NCI-H524 (cell line): ENCODE measurements around the gene DAGLA.
A peak's percentile ranks its signal among the peaks of the same experiment; 100 is the strongest.

Source experiments
- DNase-seq, 2 experiments: peaks; one replicate each; lab custom pipeline; 2025; lab: John Stamatoyannopoulos, UW

The DAGLA gene

DNA sequence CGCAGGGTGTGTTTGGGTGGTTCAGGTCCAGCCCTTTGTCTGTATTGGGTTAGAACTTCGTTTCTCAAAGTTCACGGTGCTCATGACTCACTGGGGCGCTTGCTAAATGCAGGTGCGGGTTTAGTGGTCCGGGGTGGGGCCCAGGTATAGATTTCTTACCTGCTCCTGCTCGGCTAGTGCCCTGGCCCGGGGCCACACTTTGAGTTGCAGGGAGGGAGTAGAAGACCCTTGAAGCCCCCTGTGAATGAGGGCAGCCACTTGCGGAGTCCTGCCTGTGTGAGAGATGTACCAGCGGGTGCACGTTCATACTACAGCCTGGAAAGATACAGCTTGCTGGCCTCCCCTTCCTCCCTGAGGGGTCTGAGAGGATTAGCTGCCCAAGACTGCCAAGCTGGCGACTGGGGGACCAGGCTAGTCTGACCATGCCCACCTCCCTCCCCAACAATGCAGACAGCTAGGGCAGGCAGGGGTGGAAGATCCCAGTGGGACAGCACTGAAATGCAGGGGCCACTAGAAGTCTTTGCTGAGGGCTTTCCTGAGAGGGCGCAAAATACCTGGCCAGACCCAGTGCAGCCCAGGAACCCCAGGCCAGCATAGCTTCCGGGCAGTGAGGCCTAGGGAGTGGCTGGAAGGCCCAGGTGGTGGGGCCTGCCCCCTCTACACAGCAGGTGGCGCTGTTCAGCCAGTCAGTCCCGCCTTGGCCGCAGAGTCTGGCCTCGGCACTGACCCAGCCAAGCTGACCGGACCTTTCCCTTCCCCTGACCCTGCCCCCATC lies 67.2 kb downstream of the DAGLA start:
- DNase-seq, result peak in 1 of 2 experiments; percentile 34

GRCh38 chr11:61747967-61748285 lies 67.7 kb downstream of the DAGLA start:
- DNase-seq, result no peak

DNA sequence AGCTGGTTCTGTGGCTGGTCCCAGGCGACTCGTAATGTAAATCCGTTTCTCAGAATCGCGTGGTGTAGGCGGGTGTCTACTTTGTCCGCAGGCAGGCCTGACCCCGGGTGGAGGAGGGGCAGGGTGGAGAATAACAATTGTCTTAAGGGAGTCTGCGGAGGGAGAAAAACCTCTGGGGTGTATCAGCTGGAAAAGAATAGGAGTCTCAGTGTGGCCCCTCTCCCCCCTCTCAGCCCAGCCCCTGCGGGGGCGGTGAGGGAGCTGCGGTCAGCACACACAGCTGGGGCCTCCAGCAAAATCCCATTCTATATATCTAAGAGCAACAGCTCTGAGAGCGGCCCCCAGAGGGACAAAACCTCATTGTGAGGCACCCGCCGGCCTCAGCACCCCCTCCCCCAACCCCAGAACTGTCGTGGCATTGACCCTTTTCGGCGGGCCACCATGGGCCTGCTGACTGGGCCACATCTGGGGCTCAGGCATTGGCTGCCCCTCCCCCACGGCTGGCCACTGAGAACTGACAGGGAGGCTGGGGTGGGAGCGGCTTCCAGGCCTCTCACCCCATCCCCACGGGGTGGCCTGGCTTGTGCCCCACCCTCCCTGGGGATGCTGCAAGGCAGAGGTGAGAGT lies 69.5 kb downstream of the DAGLA start:
- no peak for DNase-seq

GRCh38 chr11:61750631-61751273 lies 70.6 kb downstream of the DAGLA start:
- no peak for DNase-seq

DNA sequence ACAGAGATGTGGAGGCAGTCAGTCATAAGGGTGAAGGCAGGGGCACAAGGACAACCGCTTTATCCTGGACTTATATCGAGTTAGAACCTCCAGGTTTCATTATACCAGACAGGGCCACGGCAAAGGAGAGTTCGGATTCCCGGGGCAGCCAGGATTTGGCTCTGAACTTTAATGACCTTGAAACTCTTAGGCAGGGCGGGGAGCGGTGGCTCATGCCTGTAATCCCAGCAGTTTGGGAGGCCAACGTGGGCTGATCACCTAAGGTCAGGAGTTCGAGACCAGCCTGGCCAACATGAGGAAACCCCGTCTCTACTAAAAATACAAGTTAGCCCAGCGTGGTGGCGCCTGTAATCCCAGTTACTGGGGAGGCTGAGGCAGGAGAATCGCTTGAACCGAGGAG lies 71.2 kb downstream of the DAGLA start:
- no peak for DNase-seq

- no peak for DNase-seq
Measured at GRCh38 chr11:61752117-61752924, 72.1 kb downstream of the DAGLA start, which contains the start of gene MYRF. TSS of gene MYRF (plus strand) at chr11:61752636. CDS start at chr11:61752745, 109 bp downstream.

DNA sequence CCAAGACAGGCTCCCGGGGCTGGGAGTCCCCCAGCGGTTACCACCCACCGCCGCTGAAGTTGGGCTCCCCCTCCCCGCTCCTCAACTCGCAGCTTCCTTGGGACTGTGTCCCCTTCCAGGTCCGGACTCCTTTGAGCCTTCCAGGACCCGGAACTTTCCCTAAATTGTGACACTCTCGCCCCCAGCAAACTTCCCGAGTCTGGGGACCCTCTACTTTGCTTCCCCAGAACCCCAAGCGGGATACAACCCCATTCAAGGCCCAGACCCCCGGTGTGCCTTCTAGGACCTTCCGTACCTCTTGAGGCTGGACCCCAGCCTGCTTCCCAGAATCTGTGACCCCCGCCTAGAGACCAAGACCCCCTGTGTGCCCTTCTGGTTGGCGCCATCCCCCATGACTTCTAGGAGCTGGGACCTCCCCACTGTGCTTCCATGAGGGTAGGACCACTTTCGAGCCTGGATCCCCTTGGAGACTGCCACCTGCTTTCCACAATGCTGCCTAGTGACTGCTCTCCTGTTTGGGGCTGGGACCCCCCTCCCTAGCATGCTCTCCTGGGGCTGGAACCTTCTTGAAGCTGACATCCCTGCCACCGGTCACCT lies 72.8 kb downstream of the DAGLA start:
- DNase-seq, result no peak

DNA sequence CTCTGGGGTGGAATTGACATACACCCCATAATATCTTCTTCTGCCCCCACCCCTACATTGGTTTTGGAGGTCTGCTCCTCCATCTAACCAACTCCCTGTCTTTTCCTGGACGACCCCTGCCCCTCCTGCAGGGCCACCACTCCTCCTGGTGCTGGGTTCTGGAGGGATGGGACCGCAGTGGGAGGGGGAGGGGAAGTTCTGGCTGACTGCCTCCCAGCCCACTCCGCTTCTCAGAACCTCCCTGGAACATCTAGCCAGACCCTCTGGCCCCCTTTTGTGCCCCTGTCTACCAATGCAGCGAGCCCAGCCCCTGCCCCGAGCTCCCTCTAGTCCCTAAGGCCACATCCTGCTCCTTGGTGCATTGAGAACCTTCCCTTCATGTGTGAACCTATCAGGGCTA lies 73.5 kb downstream of the DAGLA start:
- no peak for DNase-seq

- no peak for DNase-seq
Measured at GRCh38 chr11:61754534-61755482, 74.6 kb downstream of the DAGLA start.

DNA sequence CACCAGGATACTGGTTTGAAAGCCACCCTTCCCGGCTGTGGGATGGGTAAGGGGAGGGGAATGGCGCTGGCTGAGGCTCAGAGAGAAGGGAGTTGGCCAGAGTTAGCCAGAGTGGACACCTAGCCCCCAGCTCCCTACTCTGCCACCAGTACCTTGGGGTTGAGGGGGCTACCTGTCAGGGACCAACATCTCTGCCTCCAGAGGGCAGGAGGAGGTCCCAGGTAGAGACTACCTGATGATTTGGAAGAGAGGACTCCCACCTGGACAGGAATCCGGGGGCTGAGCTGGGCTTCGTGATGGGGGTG lies 75.9 kb downstream of the DAGLA start:
- no peak for DNase-seq

DNA sequence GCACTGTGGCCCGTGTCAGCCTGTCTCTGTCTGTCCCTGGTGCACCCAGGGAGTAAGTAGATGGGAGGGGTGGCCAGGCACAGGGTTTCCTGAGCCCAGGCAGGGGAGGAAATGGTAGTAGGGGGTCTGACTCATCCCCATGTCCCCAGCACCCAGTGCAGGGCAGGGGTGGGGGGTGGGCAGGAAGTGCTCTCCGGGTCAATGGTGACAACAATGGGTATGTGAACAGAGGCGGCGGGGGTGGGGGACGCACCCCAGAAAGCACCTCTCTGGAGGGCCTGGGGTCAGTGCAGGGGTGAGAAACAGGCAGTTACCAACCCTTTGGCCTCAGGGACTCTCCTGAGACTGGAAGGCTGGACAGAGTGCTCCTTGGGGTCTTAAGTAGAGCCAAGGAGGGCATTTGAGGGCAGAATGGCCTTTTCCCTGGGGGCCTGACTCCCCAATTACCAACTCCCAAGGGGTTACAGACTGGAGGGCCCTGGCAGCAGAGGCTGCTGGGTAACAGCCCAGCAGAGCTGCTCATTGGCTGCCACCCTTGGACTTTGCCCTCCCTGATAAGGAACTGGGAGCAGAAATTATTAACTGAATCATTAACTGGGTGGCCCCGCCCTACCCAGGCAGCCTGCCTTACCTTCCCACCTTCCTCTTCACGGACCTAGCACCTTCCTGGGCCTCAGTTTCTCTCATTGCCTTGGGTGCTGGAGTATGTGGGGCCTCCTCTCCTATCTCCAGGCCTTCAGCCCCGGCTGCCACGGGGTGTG lies 76.4 kb downstream of the DAGLA start:
- no peak for DNase-seq

DNA sequence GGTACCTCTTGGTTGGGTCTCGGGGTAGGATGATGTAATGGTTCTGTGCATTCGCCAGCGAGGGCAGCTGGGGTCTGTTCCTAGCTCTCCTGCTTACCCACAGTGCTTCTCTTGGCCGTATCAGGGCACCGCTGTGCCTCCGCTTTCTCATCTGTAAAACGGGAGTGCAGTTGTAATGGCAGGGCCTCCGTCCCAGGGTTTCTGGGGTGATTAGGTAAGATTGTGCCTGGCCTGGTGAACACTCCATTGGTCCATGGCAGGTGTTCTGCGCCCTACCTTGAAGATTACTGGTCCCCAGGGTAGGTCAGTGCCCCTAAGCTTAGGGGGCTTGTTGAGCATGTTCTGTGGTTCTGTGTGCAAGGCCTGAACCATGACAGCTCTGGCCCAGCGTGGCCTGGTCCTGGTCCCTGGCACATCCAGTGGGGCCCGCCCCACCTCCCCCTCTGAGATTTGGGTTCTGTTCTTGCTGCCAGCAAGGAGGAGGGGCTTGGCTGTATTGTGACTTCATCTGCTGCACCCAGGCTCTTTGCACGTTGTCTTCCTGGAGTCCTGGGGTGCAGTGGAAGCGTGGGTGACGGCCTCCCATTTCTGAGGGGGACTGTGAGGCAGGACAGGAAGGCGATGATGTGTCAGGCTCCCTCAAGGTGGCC lies 77.1 kb downstream of the DAGLA start:
- DNase-seq, result no peak

DNA sequence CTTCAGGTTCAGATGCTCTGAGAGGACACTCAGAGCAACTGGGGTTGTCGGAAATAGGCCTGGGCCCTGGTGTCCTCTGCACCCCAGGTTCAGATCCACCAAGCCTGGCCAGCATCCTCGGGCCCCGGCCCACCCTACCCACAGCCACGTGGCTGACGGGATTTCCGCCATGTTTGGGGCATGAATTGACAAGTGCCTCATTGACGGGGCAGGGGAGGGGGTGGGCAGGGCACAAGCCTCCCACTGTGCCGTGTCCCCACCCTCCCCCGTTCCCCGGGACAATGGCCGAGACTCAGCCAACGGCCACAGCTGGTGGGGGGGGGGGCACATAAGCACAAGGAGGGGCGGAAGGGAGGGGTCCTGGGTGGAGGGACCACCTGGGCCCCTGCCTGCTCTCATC lies 80.8 kb downstream of the DAGLA start:
- no peak for DNase-seq

- no peak for DNase-seq
Measured at GRCh38 chr11:61761440-61762222, 81.4 kb downstream of the DAGLA start.

GRCh38 chr11:61762223-61762615 lies 82.0 kb downstream of the DAGLA start:
- peak in 1 of 2 experiments; percentile 33 for DNase-seq

- no peak for DNase-seq
Measured at GRCh38 chr11:61762798-61763197, 82.6 kb downstream of the DAGLA start.

- no peak for DNase-seq
Measured at GRCh38 chr11:61763930-61764605, 83.9 kb downstream of the DAGLA start.

DNA sequence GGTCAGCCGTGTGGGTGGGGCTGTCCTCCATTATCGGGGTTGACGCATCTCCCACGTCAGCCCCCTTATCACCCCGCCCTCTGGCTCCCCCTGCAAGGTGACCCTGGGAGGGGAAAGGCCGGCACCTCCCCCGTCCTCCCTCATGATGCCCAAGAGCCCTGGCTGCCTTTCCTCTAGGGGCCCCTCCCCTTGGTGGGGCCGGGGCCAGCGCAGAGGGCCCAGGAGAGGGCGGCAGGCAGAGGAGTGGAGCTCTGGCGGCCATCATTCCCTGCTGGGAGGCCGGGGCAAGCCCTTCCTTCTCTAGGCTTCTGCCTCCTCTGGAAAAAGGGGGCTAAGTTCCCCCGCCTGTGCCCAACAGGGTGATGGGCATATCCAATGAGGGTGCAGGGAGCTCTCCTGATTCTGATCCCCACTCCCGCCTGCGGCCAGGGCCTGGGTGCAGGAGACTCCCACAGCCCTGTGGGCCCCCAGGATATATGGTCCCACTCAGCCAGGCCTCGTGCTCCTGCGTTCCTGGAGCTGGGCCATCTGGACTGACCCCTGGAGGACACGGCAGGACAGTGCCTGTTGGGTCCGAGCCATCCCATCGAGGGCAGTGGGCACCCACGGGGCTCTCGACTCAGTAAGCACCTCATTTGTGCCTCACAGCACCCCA lies 84.5 kb downstream of the DAGLA start:
- DNase-seq, result no peak
